ENCODE measurements around the gene ZC3H7B.
"Not testable (repeated sequence)": the region's sequence is repeated elsewhere in the genome, so short reads cannot be mapped to it uniquely, and the experiment has no call there.

The ZC3H7B gene

DNA sequence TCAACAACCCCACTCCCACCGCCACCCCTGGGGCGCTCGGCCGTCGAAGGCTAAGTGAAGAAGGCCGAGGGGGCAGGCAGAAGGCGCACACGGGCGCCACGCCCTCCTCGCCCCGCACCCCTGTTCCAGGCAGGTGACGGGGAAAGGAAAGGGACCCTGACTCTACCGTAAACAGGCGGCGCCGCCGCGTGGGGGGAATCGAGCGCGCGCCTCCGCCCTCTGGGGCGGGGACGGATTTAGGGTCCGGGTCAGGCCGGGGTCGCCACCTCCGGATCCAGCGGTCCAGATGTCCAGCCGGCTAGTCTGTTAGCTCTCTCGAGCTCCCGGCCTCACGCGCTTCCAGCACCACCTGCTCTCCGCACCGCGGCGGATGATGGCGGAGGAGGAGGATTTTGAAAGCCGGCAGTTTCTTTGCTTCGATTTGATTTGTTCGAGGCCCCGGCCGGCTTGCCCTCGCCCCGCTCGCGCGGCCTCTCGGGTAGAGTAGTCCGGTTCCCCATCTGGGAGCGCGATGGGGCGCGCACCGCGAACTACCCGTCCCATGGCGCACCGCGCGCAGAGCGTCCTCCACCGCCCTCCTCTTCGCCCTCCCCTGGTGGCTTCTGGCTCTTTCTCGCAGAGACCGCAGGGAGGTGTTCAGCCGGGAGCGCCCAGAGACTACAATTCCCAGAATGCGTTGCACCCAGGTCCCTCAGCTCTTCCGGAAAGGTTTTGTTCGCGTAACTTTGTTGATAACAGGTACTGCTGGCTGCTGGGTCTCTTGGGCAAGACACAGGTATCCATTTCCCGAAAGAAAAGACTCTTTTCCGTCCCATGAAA is 15.3 kb upstream of the ZC3H7B start, which contains the start of gene RANGAP1:
TSS of gene RANGAP1 (minus strand) at position 368 of the 819 bp plus-strand sequence. CDS start 5,143 bp downstream, outside the sequence.
- peak; percentile 86 for DNase-seq

DNA sequence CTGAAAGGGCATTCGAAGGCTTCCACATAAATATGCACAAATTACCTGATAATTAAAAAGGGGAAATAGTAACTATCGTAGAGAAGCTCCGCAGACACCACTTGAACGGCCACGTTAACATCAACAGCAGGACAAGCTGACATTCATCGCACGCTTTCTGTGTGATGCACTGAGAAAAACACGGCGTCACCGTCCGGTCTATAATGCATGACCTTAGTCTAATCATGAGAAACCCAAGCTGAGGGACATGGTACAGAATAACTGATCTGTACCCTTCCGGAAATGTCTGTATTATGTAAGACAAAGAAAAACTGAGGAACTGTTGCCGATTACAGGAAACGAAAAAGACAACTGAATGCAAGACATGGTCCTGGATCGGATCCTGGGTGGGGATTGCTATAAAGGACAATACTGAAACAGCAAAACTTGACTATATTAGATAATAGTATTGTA is 14.7 kb upstream of the ZC3H7B start:
- no peak for DNase-seq

DNA sequence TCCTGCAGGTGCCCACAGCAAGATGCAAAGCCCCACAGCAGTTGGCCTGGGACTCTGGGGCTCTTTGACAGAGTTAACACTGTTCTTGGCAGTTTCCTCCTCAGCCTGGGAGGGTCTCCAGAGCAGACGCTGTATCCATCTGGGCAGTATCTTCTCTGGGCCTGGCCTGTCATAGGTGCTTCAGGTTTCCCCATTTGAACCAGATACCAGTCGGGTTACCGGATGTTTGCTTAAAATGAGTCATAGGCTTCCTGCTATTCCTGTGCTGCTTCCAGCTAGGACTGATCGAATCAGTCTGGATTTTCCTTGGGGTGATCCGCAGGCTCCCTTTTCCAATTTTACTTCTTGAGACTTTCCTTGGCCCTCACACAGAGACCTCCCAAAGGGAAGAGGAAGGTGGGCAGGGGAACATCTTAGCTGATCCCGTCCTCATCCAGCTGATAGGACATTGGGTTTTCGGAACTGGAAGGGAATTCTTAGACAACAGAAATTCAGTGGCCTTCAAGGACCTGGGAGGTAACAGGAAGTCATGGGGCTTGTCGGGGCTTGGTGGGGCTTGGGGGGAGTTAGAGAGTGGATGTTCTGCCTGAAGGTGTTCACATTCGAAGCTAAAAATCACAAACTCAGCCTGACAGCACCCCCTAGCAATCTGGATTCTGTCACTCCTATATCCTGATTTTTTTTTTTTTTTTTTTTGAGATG is 12.9 kb upstream of the ZC3H7B start:
- no peak for DNase-seq

DNA sequence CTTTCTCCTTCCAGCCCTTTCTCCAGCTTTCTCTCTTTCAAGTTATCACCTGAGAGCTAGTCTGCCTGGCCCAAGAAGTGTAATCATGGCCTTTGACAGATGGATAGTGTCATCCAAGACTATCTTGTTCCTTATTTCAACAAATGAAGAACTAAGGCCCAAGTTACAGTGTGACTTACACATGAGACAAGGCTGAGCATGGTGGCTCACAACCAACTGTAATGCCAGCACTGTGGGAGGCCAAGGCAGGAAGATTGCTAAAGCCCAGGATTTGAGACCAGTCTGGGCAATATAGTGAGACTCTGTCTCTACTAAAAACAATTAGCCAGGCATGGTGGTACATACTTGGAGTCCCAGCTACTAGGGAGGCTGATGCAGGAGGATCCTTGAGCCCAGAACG is 11.7 kb upstream of the ZC3H7B start:
- DNase-seq, result no peak

DNA sequence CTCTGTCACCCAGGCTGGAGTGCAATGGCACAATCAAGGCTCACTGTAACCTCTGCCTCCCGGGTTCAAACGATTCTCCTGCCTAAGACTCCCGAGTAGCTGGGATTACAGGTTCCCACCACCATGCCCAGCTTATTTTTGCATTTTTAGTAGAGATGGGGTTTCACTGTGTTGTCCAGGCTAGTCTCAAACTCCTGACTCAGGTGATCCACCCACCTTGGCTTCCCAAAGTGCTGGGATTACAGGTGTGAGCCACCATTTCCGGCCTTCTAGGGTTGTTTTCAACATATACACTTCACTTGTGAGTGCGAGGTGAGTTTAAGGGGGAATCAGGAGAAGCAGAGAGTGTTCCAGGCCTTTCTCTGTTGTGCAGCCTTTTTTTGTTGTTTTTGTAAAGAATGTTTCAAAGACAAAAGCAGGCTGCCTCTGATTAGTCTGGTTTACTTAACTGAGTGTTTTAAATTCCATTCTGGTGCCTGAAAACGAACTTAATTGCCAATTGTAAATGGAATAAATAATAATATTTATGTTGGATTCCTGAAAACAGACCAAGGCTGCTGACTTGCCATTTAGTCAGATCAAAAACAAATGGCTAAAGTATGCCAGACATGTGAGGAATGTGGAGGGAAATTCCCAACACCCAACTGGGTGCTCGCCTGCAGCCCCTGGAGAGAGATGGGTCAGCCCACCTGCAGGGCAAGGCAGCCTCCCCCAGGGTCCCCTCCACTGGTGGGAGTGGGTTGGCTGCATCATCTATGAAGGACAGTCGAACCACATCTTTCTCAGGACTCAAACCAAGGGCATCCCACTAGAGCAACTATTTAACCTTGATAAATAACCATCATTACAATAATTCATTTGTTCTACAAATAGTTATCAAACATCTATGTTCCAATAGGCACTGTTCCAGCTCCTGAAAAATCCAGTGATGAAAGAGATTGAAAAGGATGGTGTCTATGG is 10.8 kb upstream of the ZC3H7B start:
- DNase-seq, result no peak

DNA sequence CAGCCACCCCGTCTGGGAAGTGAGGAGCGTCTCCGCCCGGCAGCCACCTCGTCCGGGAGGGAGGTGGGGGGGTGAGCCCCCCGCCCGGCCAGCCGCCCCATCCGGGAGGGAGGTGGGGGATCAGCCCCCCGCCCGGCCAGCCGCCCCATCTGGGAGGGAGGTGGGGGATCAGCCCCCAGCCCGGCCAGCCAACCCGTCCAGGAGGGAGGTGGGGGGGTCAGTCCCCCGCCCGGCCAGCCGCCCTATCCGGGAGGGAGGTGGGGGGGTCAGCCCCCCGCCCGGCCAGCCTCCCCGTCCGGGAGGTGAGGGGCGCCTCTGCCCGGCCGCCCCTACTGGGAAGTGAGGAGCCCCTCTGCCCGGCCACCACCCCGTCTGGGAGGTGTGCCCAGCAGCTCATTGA is 6.5 kb upstream of the ZC3H7B start:
- DNase-seq, result not testable (repeated sequence)

DNA sequence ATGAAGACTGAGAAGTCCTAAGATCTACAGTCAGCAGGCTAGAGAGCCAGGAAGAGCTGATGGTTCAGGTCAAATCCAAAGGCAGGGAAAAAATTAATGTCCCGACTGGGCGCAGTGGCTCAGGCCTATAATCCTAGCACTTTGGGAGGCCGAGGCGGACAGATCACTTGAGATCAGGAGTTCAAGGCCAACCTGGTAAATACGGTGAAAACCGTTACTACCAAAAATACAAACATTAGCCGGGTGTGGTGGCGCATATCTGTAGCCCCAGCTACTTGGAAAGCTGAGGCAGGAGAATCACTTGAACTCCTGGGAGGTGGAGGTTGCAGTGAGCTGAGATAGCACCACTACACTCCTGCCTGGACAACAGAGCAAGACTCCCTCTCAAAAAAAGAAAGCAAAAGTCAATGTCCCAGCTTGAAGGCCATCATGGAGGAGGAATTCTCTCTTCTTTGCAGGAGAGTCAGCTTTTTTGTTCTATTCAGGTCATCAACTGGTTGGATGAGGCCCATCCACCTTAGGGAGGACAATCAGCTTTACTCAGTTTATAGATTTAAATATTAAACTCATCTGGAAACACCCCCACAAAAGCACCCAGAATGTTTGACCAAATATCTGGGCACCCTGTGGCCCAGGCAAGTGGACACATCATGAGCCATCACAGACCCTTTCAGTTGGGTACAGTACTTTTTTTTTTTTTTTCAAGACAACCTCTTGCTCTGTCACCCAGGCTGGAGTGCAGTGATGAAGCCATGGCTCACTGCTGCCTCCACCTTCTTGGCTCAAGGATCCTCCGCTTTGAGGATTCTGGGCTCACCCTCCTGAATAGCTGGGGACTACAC is 4.3 kb upstream of the ZC3H7B start:
- DNase-seq, result no peak

DNA sequence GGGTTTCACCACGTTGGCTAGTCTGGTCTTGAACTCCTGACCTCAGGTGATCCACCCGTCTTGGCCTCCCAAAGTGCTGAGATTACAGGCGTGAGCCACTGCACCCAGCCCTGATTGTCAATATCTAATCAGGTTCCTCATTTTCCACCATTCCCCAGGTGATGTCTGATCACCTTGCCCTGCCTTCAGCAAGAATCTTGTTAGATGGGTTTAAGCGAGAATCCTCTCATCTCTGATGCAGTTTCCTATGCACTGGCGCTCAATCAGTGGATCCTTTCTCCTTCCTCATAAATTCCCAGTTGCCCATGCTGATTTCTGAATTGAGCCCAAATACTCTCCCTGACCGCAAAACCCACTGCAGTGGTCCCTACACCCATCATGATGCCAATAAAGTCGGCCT is 664 bp upstream of the ZC3H7B start:
- DNase-seq, result no peak

DNA sequence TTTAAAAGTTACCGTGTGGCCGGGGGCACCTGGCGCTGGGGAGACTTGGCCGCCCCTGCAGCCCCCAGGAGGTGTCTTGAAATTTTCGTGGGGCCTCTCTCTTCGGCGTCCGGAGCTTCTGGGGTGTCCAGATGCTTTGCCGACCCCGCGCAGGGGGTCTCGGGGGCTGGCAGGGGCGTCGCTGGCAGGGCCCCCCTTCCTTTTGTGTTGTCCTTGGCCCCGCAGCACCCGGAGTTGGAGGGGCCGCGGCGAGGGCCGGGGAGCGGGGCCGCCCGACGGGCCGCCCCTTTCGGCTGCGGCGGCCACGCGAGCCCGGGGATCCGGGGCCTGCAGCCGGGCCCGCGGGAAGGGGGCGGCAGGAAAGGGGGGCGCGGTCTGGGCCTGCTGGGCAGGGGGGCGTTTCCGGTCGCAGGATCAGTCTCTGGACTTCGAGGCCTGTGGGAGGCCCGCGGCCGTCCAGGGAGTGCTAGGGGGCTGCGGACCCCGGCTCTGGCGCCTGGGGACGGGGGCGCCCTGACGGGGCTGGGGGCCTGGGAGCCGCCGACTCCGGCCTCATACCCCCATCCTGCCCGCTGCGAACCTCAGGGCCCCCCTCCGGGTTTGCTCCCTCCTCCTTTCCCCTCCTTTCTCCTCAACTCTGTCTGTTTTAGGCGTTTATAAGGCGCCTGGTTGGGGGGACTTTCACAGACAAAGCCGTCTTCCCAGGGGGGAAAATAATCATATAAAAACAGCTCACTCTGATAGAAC is 869 bp downstream of the ZC3H7B start:
- no peak for DNase-seq

DNA sequence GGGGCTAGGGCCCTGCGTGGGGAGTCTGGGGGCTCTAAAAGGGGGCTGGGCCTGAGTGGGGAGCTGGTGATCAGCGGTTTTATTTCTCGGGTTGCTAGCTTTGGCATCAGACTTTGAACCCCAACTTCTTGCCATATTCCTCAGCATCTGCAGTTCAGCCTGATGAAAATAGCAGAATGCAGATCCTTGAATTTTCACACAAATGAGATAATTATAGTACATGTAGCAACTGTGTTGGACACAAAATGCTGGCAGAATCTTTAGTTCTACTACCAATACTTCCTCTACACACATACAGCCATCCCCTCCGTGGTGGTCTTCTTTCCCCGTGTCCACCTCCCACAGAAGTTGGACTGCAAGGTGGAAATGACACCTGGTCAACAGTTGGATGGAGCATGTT is 1.5 kb downstream of the ZC3H7B start:
- DNase-seq, result no peak

DNA sequence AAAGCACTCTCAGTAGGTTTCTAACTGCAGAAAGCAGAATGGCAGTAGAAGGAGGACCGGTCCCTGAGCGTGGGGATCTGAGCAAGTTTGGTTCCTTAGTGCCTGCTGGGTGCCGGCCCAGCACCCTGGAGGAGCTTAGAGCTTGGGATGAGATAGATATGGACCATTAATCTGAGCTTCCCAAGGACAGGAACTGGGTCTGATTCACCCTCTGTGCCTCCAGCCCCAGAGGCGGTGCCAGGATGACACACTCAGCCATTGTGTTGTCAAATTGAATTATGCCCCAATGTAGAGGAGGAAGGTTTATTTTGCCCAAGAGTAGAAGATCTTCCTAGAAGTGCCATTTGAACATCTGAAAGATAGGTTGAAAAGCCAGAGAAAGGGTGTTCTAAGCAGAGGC is 4.3 kb downstream of the ZC3H7B start:
- no peak for DNase-seq

DNA sequence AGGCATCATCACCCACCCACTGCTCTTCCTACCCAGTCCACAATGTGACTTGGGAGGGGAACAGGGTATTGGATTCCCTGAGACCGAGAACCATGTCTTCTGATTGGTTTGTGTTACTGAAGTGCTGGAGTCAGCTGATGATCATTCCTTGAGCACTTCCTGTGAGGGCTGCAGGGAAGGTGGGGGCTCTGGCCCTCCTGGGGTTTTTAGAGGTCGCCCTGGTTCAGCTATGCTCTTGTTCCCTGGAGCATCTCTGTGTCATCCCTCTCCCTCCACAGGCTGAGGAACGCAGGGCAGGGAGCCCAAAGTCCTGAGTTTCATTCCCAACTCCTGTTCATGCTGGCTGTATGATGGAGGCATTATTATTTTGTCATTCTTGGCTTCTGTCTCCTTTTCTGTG is 6.7 kb downstream of the ZC3H7B start:
- no peak for DNase-seq

DNA sequence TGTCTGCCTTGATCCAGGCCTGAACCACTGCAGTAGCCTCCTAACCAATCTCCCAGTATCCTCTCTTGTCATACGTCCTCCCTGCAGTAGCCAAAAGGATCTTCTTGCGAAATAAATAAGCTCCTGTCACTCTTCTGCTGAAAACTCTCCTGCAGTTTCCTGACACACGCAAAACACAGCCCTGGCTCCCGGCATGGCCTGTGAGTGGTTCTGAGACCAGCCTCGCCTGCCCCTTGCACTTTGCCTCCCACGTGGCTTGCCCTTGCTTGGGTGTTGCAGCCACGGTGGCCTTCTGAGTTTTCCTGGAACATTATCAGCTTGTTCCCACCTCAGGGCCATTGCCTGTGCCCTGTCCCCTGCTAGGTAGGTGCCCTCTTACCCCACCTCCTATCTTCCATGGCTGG is 7.2 kb downstream of the ZC3H7B start:
- DNase-seq, result no peak

DNA sequence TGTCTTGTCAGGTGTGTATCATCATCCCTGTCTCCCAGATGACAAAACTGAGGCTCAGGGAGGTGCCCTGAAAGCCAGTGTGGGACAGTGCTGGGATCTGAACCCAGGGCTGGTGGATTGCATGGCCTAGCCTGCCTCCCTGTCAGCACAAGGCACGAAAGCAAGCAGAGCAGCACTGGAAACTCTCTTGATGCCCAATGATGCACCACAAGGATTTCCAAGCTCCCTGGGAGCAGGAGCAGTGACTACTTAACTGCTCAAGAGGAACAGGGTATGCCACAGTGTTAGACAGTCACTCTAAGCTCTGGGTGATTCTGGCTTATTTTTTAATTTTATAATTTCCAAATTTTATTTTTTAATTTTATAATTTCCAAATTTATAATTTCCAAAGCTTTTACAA is 9.0 kb downstream of the ZC3H7B start:
- DNase-seq, result no peak

DNA sequence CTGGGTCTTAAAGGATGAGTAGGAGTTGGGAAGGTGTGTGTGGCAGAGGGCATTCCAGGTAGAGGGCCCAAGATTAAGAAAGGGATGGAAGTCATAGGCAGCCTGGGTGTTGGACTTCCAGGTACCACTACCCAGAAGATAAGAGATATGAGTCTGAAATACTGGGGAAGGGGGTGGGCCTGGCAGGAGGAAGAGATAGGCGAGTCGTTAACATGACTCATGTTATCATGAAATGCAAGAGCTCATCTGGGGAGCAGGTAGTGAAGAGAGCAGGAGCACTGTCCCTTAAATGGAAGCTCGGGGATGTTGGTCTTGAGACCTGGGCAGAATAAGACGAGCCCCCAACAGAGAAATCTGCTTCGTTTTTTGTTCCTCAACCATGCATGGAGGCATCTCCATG is 10.2 kb downstream of the ZC3H7B start:
- DNase-seq, result no peak

DNA sequence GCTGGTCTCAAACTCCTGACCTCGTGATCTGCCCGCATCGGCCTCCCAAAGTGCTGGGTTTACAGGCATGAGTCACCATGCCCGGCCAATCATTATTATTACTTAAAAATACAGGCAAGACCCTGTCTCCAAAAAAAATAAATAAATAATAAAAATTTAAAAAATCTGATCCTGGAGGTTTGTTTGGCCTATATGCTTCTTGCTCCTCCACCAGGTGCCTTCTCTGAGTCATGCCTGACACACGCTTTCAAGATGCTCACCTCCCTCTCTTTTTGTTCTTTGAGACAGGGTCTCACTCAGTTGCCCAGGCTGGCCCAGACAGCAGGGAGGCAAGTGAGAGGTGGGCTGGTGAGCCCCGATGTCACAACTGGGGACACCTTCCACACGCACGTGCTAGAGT is 13.5 kb downstream of the ZC3H7B start:
- no peak for DNase-seq

DNA sequence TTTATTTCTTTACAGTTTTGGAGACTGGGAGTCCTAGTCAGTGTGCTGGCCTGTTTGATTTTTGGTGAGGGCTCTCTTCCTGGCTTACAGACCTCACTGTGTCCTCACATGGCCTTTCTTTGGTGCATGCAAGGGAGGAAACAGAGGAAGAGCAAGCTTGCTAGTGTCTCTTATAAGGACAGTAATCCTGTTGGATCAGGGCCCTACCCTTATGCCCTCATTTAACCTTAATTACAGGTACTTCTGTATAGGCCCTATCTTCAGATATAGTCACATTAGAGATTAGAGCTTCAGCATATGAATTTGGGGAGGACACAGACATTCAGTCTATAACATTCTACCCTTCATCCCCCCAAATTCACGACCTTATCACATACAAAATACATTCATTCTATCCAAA is 14.3 kb downstream of the ZC3H7B start:
- no peak for DNase-seq

DNA sequence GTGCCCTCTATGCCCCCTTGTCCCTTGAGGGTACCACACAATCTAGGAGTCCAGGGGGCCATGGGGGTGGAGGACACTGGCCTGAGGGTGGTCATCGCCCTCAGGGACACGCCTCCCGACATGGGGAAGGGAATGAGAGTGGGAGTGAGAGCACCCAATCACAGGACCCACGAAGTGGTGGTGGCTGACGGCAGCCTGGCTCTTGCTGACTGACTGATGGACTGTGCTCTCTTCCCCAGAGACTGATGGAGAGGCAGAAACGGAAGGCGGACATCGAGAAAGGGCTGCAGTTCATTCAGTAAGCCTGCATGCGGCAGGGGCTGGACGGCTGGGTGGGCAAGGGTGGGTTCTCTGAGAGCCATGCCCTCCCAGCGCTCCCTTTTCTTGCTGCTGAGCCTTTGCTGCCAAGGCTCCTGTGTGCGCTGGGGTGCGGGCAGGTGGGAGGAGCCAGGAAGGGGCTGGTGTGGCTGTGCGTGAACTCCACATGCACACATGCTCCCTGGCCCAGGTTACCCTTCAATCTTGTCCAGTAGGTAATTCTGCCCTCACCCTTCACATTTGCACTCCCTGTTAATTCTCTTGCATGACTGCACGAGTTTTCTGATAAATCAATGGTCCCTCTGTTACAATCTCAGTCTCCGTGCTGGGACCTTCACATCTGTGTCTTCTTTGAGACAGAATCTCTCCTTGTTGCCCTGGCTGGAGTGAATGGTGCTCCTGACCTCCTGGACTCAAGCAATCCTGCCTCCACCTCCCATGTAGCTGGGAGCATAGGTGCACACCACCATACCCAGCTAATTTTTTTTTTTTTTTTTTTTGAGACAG is 19.3 kb downstream of the ZC3H7B start:
- DNase-seq, result no peak

DNA sequence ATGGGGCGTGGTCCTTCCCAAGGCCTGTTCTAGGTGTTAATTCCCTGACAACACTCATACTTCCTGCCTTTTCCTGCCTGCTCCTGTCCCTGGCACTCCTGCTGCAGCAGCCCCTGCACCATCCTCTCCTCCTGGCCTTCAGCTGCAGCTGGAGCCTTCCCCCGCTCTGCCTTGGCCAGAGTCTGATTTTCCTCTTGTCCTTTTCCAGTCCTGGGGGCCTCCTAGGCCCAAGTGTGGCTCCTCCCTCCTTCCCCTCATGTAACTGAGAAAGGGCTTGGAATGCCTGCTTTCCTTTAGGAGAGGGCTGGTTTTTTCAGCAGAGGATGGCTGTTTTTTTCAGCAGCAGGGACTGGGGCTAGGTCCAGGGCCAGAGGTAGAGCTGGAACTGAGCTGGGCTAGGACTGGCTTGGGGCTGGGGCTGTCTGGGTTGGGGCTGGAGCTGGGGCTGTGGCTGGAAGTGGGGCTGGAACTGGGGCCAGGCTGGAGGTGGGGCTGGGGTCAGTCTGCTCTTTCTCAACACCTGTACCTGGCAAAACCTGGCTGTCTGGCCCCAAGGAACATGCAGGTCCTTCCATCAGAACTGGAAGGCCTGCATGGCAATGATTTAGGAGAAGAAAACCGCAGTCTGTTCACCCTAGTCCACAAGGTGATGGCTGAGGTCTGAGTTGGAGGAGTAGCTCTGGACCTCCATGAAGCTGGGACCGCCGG is 23.6 kb downstream of the ZC3H7B start:
- DNase-seq, result no peak

DNA sequence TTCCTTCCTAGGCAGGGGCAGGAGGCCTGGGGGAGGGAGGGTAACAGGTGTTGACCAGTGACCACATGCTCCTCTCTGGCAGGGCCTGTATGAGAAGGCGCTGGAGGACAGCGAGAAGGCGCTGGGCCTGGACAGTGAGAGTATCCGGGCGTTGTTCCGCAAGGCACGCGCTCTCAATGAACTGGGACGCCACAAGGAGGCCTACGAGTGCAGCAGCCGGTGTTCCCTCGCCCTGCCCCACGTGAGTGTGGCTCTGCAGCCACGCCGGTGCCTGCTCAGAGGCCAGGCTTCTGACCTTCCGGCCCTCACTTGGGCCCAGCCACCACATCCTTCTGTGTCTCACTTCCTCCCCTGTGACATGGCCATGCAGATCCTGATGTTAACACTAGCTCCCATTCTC is 25.8 kb downstream of the ZC3H7B start:
- DNase-seq, result no peak
